H1 (cell line): Measurements from ENCODE around the gene ANXA7. TPM values are rescaled to one million over a fixed set of nuclear protein-coding genes. Genes with fewer than 3 reads are reported as not detected.

Experiments
- BRCA1 ChIP-seq: IDR thresholded peaks from 2 replicates; pipeline ENCODE4 v1.6.1; 2012; ENCODE audit warnings: low read depth, low read length, improper control_type of control experiment
- JUND ChIP-seq: IDR thresholded peaks from 2 replicates; pipeline ENCODE4 v1.6.1; 2011; ENCODE audit warnings: mild to moderate bottlenecking, improper control_type of control experiment, low read length
- RAD21 ChIP-seq, 2 experiments: IDR thresholded peaks in 1 of 2; conservative IDR thresholded peaks in 1 of 2; 2 replicates each; pipeline ENCODE4 v1.6.1; 2011; ENCODE audit warnings: low read depth in 2 of 2, low read length in 2 of 2, improper control_type of control experiment in 1 of 2, inconsistent platforms in 1 of 2, mild to moderate bottlenecking in 1 of 2, moderate library complexity in 1 of 2
- SUZ12 ChIP-seq: fragments of 200-600 bp; sonication (generic); IDR thresholded peaks from 2 replicates; pipeline ENCODE4 v1.6.1; 2012; ENCODE audit warnings: mild to moderate bottlenecking, inconsistent platforms, low read length, moderate library complexity, mixed read lengths
- polyA plus RNA-seq, 7 experiments: library from polyadenylated mRNA; depleted of rRNA in 3 of 7; stranded (reverse) in 5 of 7; unstranded in 2 of 7; fragments of >200 nt in 5 of 7; fragments of 200-250 nt in 2 of 7; gene quantifications; 1 replicate in 5 of 7; 2 replicates in 1 of 7; 4 replicates in 1 of 7; pipeline versions ENCODE4 v1.2.1 to v1.2.3, GENCODE V29; 2011 to 2013; ENCODE audit warnings: missing spikeins in 2 of 7, mixed read lengths in 2 of 7
- total RNA-seq: library from RNA; stranded (reverse); fragmentation: NEBNext Ultra II Directional; extraction: Animal tissue kit (Norgen Biotek cat#: 25700); gene quantifications from 2 replicates; pipeline ENCODE4 v1.2.1, GENCODE V29; 2021

The ANXA7 gene
- total and polyA plus RNA-seq, 2 of the 8 experiments (the other 6 are each of a cell fraction or from before 2014, with no cell fraction given) = 37.1 to 63.6 TPM

DNA sequence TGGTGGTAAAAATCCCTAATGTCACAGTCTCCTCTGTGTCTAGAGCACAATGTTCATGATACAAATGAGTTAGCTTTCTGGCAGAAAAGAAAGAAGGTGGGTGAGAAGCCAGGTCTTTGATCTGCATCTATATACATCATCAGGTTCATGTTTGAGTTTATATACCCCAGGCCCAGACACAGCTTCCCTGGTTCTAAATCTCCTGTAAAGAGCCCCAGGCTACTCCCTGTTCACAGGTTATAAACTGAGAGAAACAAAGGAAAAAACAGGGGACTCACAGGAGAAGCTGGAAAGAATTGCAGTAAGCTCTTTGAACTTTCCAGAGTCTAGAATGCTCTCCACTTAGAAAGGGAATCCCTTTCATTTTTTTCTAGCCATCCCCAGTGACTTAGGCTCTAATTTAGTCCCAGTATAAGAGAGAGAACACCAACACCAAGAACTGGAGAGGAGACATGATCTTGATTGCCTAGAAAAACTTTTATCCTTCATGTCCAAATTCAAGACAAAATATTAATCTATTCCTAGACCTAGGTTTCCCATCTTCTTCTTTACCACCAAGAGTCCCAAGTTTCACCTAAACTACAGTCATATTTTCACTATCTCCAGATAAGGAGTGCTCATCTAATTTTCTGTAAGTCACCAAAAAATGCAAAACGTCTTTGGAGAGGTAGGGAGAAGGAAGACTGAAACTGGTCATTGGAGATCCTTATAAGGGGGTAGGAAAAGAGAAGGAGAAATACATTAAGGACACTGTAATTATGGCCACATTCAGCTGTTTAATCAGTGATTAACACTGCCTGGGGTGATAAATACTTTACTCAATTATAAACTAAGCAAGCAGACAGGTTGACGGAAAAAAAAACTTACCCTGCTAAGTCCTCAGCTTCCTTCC, 19.0 kb upstream of the ANXA7 start (continued):
- TF ChIP-seq RAD21 (IDR thresholded peaks at IDR 0.05 in 1 of 2, conservative IDR thresholded peaks at IDR 0.05 in 1 of 2; ENCODE audit: low read depth in 2 of 2, low read length in 2 of 2) (no peak), BRCA1 (no peak), SUZ12 (no peak), JUND (no peak)
